Retinal pigment epithelial cell (primary cell): ENCODE results near the gene SV2A.
"Not testable (repeated sequence)": the region's sequence is repeated elsewhere in the genome, so short reads cannot be mapped to it uniquely, and the experiment has no call there.

Experiments
- DNase-seq: peaks from one replicate; pipeline ENCODE4 v3.0.0-alpha.2; 2010; ENCODE audit warnings: low read depth
- H3K4me3 ChIP-seq: 2 replicates; pipeline ENCODE4 v1.5.1; 2011; ENCODE audit warnings: mild to moderate bottlenecking, low read length, control low read depth, moderate library complexity
- CTCF ChIP-seq: conservative IDR thresholded peaks from 2 replicates; pipeline ENCODE4 v1.5.1; 2011; ENCODE audit warnings: low read depth, low read length, control low read depth, inconsistent platforms

The SV2A gene

GRCh38 chr1:149949911-149950310, 32.3 kb upstream of the SV2A start:
- no peak for DNase-seq
- no peak for TF ChIP-seq CTCF
- no peak overlapping the region for H3K4me3 ChIP-seq

GRCh38 chr1:149945206-149945605, 27.6 kb upstream of the SV2A start:
- DNase-seq = no peak
- H3K4me3 ChIP-seq = no peak overlapping the region
- TF ChIP-seq CTCF = no peak

- no peak overlapping the region for H3K4me3 ChIP-seq
- no peak for DNase-seq
- TF ChIP-seq CTCF = no peak
These were observed 25.2 kb upstream of the SV2A start for GRCh38 chr1:149942885-149943284.

DNA sequence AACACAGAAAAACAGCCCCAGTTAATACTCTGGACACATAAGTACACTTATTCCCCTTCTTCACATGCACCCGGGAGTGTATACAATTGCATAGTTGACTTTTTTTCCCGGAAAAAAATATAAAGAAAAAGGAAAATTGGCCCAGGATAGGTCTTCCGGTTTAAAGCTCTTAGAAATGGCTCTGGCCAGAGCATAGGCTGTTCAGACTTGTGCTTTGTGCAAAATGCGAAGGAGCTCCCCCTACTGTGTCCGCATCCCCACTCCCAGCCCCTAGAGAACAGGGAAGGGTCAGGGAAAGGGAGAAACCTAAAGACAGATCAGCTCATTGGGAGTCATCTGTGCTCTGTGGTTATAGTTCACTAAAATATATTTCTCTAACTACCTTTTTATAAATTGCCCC, 24.6 kb upstream of the SV2A start:
- no peak for DNase-seq
- H3K4me3 ChIP-seq = no peak overlapping the region
- TF ChIP-seq CTCF = peak; percentile 71

DNA sequence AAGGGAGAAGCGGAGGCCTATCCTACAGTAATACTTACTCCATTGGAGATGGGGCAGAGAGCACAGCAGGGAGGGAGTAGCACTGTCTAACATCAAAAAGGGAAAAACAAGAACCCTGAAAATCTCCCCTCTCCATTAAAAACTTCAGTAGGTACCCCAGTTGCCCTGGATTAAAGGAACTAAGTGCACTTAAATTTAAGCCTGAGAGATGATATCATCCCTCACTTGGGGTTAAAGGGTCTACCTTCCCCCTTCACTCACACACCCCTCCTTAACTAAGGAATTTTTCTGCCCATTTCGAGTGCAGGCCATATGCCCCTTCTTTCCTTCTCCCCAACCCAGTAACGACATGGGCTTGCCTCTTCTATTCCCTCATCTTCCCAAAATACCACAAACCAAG, 22.8 kb upstream of the SV2A start:
- no peak for DNase-seq
- no peak overlapping the region for H3K4me3 ChIP-seq
- TF ChIP-seq CTCF = no peak

- DNase-seq, H3K4me3 ChIP-seq: not testable (repeated sequence)
These were observed 21.0 kb upstream of the SV2A start for GRCh38 chr1:149938668-149939003.

- H3K4me3 ChIP-seq = peak overlapping the region; percentile 6
- no peak for DNase-seq
These were observed 20.1 kb upstream of the SV2A start for GRCh38 chr1:149937759-149938158.

More at GRCh38 chr1:149937759-149938158, 20.1 kb upstream of the SV2A start:
- no peak for TF ChIP-seq CTCF
